Measurements from ENCODE around the gene HSPA4. TPM values are rescaled to one million over a fixed set of nuclear protein-coding genes. Genes with fewer than 3 reads are reported as not detected.
"Not testable (repeated sequence)": the region's sequence is repeated elsewhere in the genome, so short reads cannot be mapped to it uniquely, and the experiment has no call there.

The HSPA4 gene
- polyA plus RNA-seq, 4 donors = 30.9 to 67.1 (median 41.1) TPM

DNA sequence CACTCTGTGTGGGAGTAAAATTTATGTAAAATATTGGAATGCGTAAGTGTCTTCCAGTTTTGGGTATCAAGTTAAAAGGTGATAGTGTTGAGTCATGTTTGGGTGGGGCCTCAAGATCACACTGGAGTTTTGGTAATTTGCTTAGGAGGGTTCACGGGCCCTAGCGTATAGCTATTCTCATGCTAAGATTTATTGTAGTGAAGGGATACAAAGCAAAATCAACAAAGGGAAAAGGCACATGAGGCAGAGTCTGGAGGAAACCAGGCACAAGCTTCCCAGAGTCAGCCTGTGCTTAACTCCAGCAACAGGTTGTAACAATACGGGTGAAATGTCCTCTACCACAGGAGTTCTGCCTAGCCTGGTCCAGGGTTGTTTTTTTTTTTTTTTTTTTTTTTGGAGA lies 20.2 kb downstream of the HSPA4 start:
- Histone ChIP-seq H3K4me3 (ENCODE audit: low read depth in 1 of 3, low read length in 3 of 3) (no peak overlapping the region), H3K27me3 (ENCODE audit: control insufficient read depth in 3 of 3, insufficient read depth in 3 of 3, low read length in 3 of 3) (no peaks in the 10 kb centered on the region), H3K4me1 (ENCODE audit: control insufficient read depth in 3 of 3, insufficient read depth in 2 of 3, low read depth in 1 of 3, low read length in 2 of 3) (no peaks in the 10 kb centered on the region), H3K27ac (ENCODE audit: low read depth in 1 of 3, low read length in 2 of 3) (no peak overlapping the region), H3K9me3 (ENCODE audit: control insufficient read depth in 2 of 2, insufficient read depth in 1 of 2, low read depth in 1 of 2, low read length in 1 of 2) (no peaks in the 10 kb centered on the region), H3K36me3 (ENCODE audit: control insufficient read depth in 3 of 3, insufficient read depth in 2 of 3, low read depth in 1 of 3, low read length in 3 of 3) (peaks cover 11 to 35% (median 12%) of the 10 kb centered on the region in 3 donors)
- DNase-seq (no peak), FAIRE-seq (no peak)
- 91 to 94% (median 92%) methylated on average over 4 of the region's 4 CpGs for WGBS, 3 donors

DNA sequence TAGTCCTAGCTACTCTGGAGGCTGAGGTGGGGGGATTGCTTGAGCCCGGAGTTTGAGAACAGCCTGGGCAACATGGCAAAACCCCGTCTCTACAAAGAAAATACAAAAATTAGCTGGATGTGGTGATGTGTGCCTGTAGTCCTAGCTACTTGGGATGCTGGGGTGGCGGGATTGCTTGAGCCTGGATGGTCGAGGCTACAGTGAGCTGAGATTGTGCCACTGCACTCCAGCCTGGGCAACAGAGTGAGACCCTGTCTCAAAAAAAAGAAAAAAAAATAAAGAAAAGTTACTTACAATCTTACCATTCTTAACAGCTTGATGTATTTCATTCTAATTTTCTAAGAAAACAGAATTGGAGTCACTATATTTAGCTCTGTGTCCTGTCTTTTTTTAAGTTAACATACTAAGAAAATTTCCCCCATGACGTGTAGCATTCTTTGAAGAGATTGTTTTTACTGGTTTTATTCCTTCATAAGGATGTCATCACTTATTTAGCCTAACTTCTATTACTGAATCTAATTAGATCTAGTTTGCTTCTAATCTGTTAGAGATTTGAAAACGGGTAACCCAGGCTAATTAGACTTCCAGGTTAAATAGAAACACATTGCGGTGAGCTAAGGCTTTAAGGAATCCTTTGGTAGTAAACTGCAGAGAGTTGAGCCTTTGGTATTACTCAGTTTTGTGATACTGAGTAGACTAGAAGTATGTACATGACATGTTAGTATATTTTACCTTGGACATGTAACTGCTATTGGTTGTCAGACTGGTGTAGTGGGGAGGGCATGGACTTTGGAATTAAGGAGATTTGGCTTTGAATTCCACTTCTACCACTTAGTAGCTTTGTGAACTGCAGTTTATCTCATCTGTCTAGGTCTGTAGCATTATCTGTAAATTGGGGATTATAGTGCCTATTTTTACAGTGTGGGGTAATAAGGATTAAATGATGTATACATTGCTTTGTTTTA lies 24.0 kb downstream of the HSPA4 start:
- H3K9me3 ChIP-seq (ENCODE audit: control insufficient read depth in 2 of 2, insufficient read depth in 1 of 2, low read depth in 1 of 2, low read length in 1 of 2) = no peaks in the 10 kb centered on the region
- H3K36me3 ChIP-seq (ENCODE audit: control insufficient read depth in 3 of 3, insufficient read depth in 2 of 3, low read depth in 1 of 3, low read length in 3 of 3) = peaks cover 4 to 28% (median 13%) of the 10 kb centered on the region in 3 donors
- 83 to 88% (median 88%) methylated on average over 7 of the region's 7 CpGs for WGBS, 3 donors
- no peak overlapping the region for H3K27ac ChIP-seq (ENCODE audit: low read depth in 1 of 3, low read length in 2 of 3)
- H3K4me1 ChIP-seq (ENCODE audit: control insufficient read depth in 3 of 3, insufficient read depth in 2 of 3, low read depth in 1 of 3, low read length in 2 of 3) = no peaks in the 10 kb centered on the region
- DNase-seq (peak in 1 of 2 donors; percentile 24), FAIRE-seq (no peak)
- no peaks in the 10 kb centered on the region for H3K27me3 ChIP-seq (ENCODE audit: control insufficient read depth in 3 of 3, insufficient read depth in 3 of 3, low read length in 3 of 3)
- H3K4me3 ChIP-seq (ENCODE audit: low read depth in 1 of 3, low read length in 3 of 3) = no peak overlapping the region

DNA sequence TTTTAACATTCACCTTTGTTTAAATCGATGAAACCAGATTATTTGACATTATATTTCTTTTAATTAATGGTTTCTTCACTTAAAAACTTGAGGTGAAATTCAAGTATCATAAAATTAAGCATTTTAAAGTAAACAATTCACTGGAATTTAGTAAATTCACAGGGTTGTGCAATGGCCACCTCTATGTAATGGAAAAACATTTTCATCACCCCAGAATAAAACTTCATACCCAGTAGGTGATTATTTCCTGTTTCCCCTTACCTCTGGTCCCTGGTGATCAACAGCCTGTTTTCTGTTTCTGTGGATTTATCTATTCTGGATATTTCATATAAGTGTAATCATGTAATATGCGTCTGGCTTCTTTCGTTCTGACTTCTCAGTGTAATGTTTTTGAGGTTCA lies 27.2 kb downstream of the HSPA4 start:
- H3K27me3 ChIP-seq (ENCODE audit: control insufficient read depth in 3 of 3, insufficient read depth in 3 of 3, low read length in 3 of 3) = no peaks in the 10 kb centered on the region
- H3K36me3 ChIP-seq (ENCODE audit: control insufficient read depth in 3 of 3, insufficient read depth in 2 of 3, low read depth in 1 of 3, low read length in 3 of 3) = peaks cover 2 to 33% (median 16%) of the 10 kb centered on the region in 3 donors
- no peak overlapping the region for H3K27ac ChIP-seq (ENCODE audit: low read depth in 1 of 3, low read length in 2 of 3)
- no peaks in the 10 kb centered on the region for H3K4me1 ChIP-seq (ENCODE audit: control insufficient read depth in 3 of 3, insufficient read depth in 2 of 3, low read depth in 1 of 3, low read length in 2 of 3)
- no peaks in the 10 kb centered on the region for H3K9me3 ChIP-seq (ENCODE audit: control insufficient read depth in 2 of 2, insufficient read depth in 1 of 2, low read depth in 1 of 2, low read length in 1 of 2)
- no peak for DNase-seq
- 91 to 97% (median 97%) methylated on average over 3 of the region's 3 CpGs for WGBS, 3 donors
- H3K4me3 ChIP-seq (ENCODE audit: low read depth in 1 of 3, low read length in 3 of 3) = no peak overlapping the region
- no peak for FAIRE-seq

DNA sequence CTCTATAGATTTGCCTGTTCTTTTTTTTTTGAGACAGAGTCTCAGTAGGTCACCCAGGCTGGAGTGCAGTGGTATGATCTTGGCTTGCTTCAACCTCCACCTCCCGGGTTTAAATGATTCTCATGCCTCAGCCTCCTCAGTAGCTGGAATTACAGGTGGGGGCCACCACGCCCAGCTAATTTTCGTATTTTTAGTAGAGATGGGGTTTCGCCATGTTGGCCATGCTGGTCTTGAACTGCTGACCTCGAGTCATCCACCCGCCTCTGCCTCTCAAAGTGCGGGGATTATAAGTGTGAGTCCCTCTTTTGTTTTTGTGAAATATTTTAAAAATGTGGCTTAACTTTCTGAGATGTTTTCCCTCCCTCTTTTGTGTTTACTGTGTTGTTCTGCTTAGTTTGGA lies 29.2 kb downstream of the HSPA4 start:
- DNase-seq (no peak), FAIRE-seq (no peak)
- Histone ChIP-seq H3K4me1 (ENCODE audit: control insufficient read depth in 3 of 3, insufficient read depth in 2 of 3, low read depth in 1 of 3, low read length in 2 of 3) (no peaks in the 10 kb centered on the region), H3K4me3 (ENCODE audit: low read depth in 1 of 3, low read length in 3 of 3) (no peak overlapping the region), H3K27me3 (ENCODE audit: control insufficient read depth in 3 of 3, insufficient read depth in 3 of 3, low read length in 3 of 3) (no peaks in the 10 kb centered on the region), H3K9me3 (ENCODE audit: control insufficient read depth in 2 of 2, insufficient read depth in 1 of 2, low read depth in 1 of 2, low read length in 1 of 2) (no peaks in the 10 kb centered on the region), H3K27ac (ENCODE audit: low read depth in 1 of 3, low read length in 2 of 3) (no peak overlapping the region), H3K36me3 (ENCODE audit: control insufficient read depth in 3 of 3, insufficient read depth in 2 of 3, low read depth in 1 of 3, low read length in 3 of 3) (peaks cover 2 to 43% (median 13%) of the 10 kb centered on the region in 3 donors)
- 92 to 96% (median 93%) methylated on average over 7 of the region's 7 CpGs for WGBS, 3 donors

DNA sequence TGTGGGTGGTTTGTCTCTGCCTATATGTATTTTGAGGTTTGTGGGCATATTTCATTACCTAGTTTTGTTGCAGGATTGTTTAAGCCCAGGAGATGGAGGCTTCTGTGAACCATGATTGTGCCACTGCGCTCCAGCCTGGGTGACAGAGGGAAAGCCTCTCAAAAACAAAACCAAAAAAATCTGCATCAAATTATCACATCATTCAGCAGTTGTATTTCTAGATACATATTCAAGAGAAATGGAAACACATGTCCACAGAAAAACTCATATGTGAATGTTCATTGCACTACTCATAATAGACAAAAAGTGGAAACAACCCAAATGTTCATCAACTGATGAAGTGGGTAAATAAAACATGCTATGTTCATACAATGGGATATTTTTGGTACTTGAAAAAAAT lies 29.9 kb downstream of the HSPA4 start:
- no peaks in the 10 kb centered on the region for H3K27me3 ChIP-seq (ENCODE audit: control insufficient read depth in 3 of 3, insufficient read depth in 3 of 3, low read length in 3 of 3)
- no peak overlapping the region for H3K4me3 ChIP-seq (ENCODE audit: low read depth in 1 of 3, low read length in 3 of 3)
- H3K27ac ChIP-seq (ENCODE audit: low read depth in 1 of 3, low read length in 2 of 3) = no peak overlapping the region
- no peaks in the 10 kb centered on the region for H3K9me3 ChIP-seq (ENCODE audit: control insufficient read depth in 2 of 2, insufficient read depth in 1 of 2, low read depth in 1 of 2, low read length in 1 of 2)
- H3K36me3 ChIP-seq (ENCODE audit: control insufficient read depth in 3 of 3, insufficient read depth in 2 of 3, low read depth in 1 of 3, low read length in 3 of 3) = peaks cover 0 to 43% (median 16%) of the 10 kb centered on the region in 3 donors
- no peak for DNase-seq
- H3K4me1 ChIP-seq (ENCODE audit: control insufficient read depth in 3 of 3, insufficient read depth in 2 of 3, low read depth in 1 of 3, low read length in 2 of 3) = no peaks in the 10 kb centered on the region
- WGBS, 3 donors = 98 to 100% (median 100%) methylated on average over 1 of the region's 1 CpG
- no peak for FAIRE-seq

DNA sequence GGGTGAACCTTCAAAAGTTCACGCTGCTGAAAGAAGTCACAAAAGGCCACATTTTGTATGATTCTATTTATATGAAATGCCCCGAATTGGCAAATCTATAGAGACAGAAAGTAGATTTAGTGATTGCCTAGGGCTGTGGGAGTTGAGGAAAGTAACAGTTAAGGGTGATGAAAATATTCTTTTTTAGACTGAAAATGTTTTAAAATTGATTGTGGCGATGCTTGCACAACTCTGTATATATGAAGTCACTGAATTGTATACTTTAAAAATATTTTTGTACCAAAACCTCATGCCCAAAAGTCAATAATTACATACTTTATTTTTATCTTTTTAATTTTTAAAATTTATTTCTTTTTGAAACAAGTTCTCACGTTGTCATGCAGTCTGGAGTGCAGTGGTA lies 30.3 kb downstream of the HSPA4 start:
- Histone ChIP-seq H3K27ac (ENCODE audit: low read depth in 1 of 3, low read length in 2 of 3) (no peak overlapping the region), H3K9me3 (ENCODE audit: control insufficient read depth in 2 of 2, insufficient read depth in 1 of 2, low read depth in 1 of 2, low read length in 1 of 2) (no peaks in the 10 kb centered on the region), H3K36me3 (ENCODE audit: control insufficient read depth in 3 of 3, insufficient read depth in 2 of 3, low read depth in 1 of 3, low read length in 3 of 3) (peaks cover under 1 to 42% (median 16%) of the 10 kb centered on the region in 3 donors), H3K4me1 (ENCODE audit: control insufficient read depth in 3 of 3, insufficient read depth in 2 of 3, low read depth in 1 of 3, low read length in 2 of 3) (no peaks in the 10 kb centered on the region), H3K27me3 (ENCODE audit: control insufficient read depth in 3 of 3, insufficient read depth in 3 of 3, low read length in 3 of 3) (no peaks in the 10 kb centered on the region), H3K4me3 (ENCODE audit: low read depth in 1 of 3, low read length in 3 of 3) (no peak overlapping the region)
- no peak for DNase-seq
- FAIRE-seq = no peak
- 87 to 94% (median 91%) methylated on average over 4 of the region's 4 CpGs for WGBS, 3 donors

DNA sequence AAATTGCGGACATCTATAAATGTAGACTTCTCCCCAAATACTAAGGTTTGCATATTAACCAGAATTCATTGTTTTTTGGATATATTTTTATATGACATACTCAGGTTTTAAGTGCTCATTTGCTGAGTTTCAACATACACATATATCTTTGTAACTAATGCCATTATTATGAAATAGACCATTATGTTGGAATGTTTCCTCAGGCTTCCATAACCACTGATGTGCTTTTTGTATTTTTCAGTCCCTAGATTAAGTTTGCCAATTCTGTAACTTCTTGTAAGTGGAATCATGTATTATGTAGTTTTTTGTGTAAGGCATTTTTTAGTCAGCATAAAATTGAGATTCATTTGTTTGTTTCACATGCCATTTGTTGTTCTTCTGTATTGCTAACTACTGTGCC lies 32.1 kb downstream of the HSPA4 start:
- no peak overlapping the region for H3K27ac ChIP-seq (ENCODE audit: low read depth in 1 of 3, low read length in 2 of 3)
- no peak overlapping the region for H3K4me3 ChIP-seq (ENCODE audit: low read depth in 1 of 3, low read length in 3 of 3)
- peaks cover 7 to 38% (median 12%) of the 10 kb centered on the region in 3 donors for H3K36me3 ChIP-seq (ENCODE audit: control insufficient read depth in 3 of 3, insufficient read depth in 2 of 3, low read depth in 1 of 3, low read length in 3 of 3)
- DNase-seq (no peak), FAIRE-seq (no peak)
- no peaks in the 10 kb centered on the region for H3K4me1 ChIP-seq (ENCODE audit: control insufficient read depth in 3 of 3, insufficient read depth in 2 of 3, low read depth in 1 of 3, low read length in 2 of 3)
- no peaks in the 10 kb centered on the region for H3K27me3 ChIP-seq (ENCODE audit: control insufficient read depth in 3 of 3, insufficient read depth in 3 of 3, low read length in 3 of 3)
- no peaks in the 10 kb centered on the region for H3K9me3 ChIP-seq (ENCODE audit: control insufficient read depth in 2 of 2, insufficient read depth in 1 of 2, low read depth in 1 of 2, low read length in 1 of 2)
- 96 to 100% (median 97%) methylated on average over 1 of the region's 1 CpG for WGBS, 3 donors

DNA sequence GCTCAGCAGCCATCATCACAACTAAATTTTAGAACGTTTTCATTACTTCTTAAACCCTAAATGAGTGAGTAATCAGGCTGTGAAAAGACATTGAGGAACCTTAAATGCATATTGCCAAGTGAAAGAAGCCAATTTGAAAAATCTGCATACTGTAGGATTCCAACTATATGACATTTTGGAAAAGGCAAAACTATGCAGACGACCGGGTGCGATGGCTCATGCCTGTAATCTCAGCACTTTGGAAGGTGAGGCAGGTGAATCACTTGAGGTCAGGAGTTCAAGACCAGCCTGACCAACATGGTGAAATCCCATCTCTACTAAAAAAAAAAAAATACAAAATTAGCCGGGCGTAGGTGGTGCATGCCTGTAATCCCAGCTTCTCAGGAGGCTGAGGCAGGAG lies 33.4 kb downstream of the HSPA4 start:
- 95 to 99% (median 98%) methylated on average over 6 of the region's 6 CpGs for WGBS, 3 donors
- DNase-seq; H3K4me3 ChIP-seq (ENCODE audit: low read depth in 1 of 3, low read length in 3 of 3); FAIRE-seq; H3K27me3 ChIP-seq (ENCODE audit: control insufficient read depth in 3 of 3, insufficient read depth in 3 of 3, low read length in 3 of 3); H3K9me3 ChIP-seq (ENCODE audit: control insufficient read depth in 2 of 2, insufficient read depth in 1 of 2, low read depth in 1 of 2, low read length in 1 of 2); H3K27ac ChIP-seq (ENCODE audit: low read depth in 1 of 3, low read length in 2 of 3); H3K4me1 ChIP-seq (ENCODE audit: control insufficient read depth in 3 of 3, insufficient read depth in 2 of 3, low read depth in 1 of 3, low read length in 2 of 3): not testable (repeated sequence)
- peaks cover 12 to 36% (median 14%) of the 10 kb centered on the region in 3 donors for H3K36me3 ChIP-seq (ENCODE audit: control insufficient read depth in 3 of 3, insufficient read depth in 2 of 3, low read depth in 1 of 3, low read length in 3 of 3)

Data from small intestine (tissue), 7 donors.